K562 (cell line): ENCODE data around the gene ANKS1A. TPM values are rescaled to one million over a fixed set of nuclear protein-coding genes. Genes with fewer than 3 reads are reported as not detected.

Source experiments
- CTBP1 ChIP-seq: fragments of 450-650 bp; IDR thresholded peaks from 2 replicates; pipeline ENCODE4 v1.6.1; 2016; ENCODE audit warnings: borderline replicate concordance
- EP400 ChIP-seq: fragments of 450-650 bp; IDR thresholded peaks from 2 replicates; pipeline ENCODE4 v1.6.1; 2017; ENCODE audit warnings: antibody characterized with exemption, mild to moderate bottlenecking, moderate library complexity
- HDAC1 ChIP-seq, 2 experiments: fragments of 450-650 bp; IDR thresholded peaks; 2 replicates each; pipeline ENCODE4 v1.6.1; 2016 to 2017; ENCODE audit warnings: inconsistent platforms in 1 of 2, mild to moderate bottlenecking in 1 of 2, moderate library complexity in 1 of 2
- KAT7 ChIP-seq: sonication (generic); formaldehyde crosslinking; IDR thresholded peaks from 2 replicates; pipeline ENCODE4 v1.8.0; 2022; ENCODE audit warnings: missing genetic modification reagents, mild to moderate bottlenecking, borderline replicate concordance
- MAFF ChIP-seq: IDR thresholded peaks from 2 replicates; pipeline ENCODE4 v1.6.1; 2012; ENCODE audit warnings: low read length, improper control_type of control experiment
- POLR2G ChIP-seq: fragments of 200-400 bp; formaldehyde crosslinking; IDR thresholded peaks from 2 replicates; pipeline ENCODE4 v1.6.1; 2017; ENCODE audit warnings: low read depth, mild to moderate bottlenecking, antibody characterized with exemption, low read length, moderate library complexity
- RCOR1 ChIP-seq, 2 experiments: IDR thresholded peaks; 2 replicates each; pipeline ENCODE4 v1.6.1; 2012; ENCODE audit warnings: low read depth in 2 of 2, low read length in 2 of 2, borderline replicate concordance in 1 of 2, improper control_type of control experiment in 1 of 2
- THRAP3 ChIP-seq: fragments of 450-650 bp; IDR thresholded peaks from 2 replicates; pipeline ENCODE4 v1.6.1; 2016; ENCODE audit warnings: mild to moderate bottlenecking, inconsistent platforms, borderline replicate concordance
- ZNF282 ChIP-seq: sonication (generic); formaldehyde crosslinking; IDR thresholded peaks from 2 replicates; pipeline ENCODE4 v1.8.1; 2023; ENCODE audit warnings: missing genetic modification reagents
- ZNF3 ChIP-seq: fragments of 250-450 bp; sonication (Bioruptor Pico); IDR thresholded peaks from 2 replicates; pipeline ENCODE4 v1.5.0; 2021; ENCODE audit warnings: mild to moderate bottlenecking, moderate library complexity
- ZNF695 ChIP-seq: fragments of 450-650 bp; formaldehyde crosslinking; IDR thresholded peaks from 2 replicates; pipeline ENCODE4 v1.4.0; 2020; ENCODE audit warnings: mild to moderate bottlenecking, moderate library complexity
- polyA plus RNA-seq, 8 experiments: library from polyadenylated mRNA; depleted of rRNA in 4 of 8; stranded (reverse) in 5 of 8; unstranded in 3 of 8; fragments of >200 nt; fragmentation: Nextera tagmentation in 2 of 8; fragmentation: Illumina TruSeq in 1 of 8; extraction: Ambion mirVana in 2 of 8; extraction: Trizol in 1 of 8; gene quantifications; 2 replicates each; pipeline versions ENCODE4 v1.2.1 to v1.2.3, GENCODE V29; 2011 to 2014; ENCODE audit warnings: inconsistent platforms in 1 of 8, missing spikeins in 1 of 8
- total RNA-seq, 7 experiments: library from RNA; depleted of rRNA in 6 of 7; stranded (reverse); fragments of >200 nt in 6 of 7; fragmentation: Illumina TruSeq in 2 of 7; extraction: Trizol in 2 of 7; gene quantifications; 2 replicates each; pipeline versions ENCODE4 v1.2.1 to v1.2.3, GENCODE V29; 2011 to 2021; ENCODE audit warnings: low replicate concordance in 1 of 7
- TF ChIP-seq, protein P1 (sequence below), 2 experiments: IDR thresholded peaks; 2 replicates each; pipeline ENCODE4 v1.6.1; 2011; ENCODE audit warnings: borderline replicate concordance in 1 of 2, control low read depth in 1 of 2, low read depth in 1 of 2, low read length in 1 of 2, mild to moderate bottlenecking in 1 of 2, mixed read lengths in 1 of 2, moderate library complexity in 1 of 2; ENCODE audit not compliant: insufficient read depth in 1 of 2, insufficient read length in 1 of 2, poor library complexity in 1 of 2, severe bottlenecking in 1 of 2; ENCODE audit errors: extremely low read depth in 1 of 2
- TF ChIP-seq, protein P2 (sequence below): fragments of 450-650 bp; conservative IDR thresholded peaks from 2 replicates; pipeline ENCODE4 v1.6.1; 2016; ENCODE audit warnings: missing genetic modification characterization, low read depth, mild to moderate bottlenecking, missing compliant biosample characterization, moderate library complexity
- TF ChIP-seq, protein P3 (sequence below), 2 experiments: fragments of 450-650 bp in 1 of 2; IDR thresholded peaks; 2 replicates each; pipeline ENCODE4 v1.6.1; 2011 to 2017; ENCODE audit warnings: low read depth in 2 of 2, antibody characterized with exemption in 1 of 2, borderline replicate concordance in 1 of 2, low read length in 1 of 2, mild to moderate bottlenecking in 1 of 2, mixed read lengths in 1 of 2; ENCODE audit not compliant: control insufficient read depth in 1 of 2
- TF ChIP-seq, protein P4 (sequence below): fragments of 250-450 bp; sonication (Bioruptor Pico); IDR thresholded peaks from 2 replicates; pipeline ENCODE4 v1.8.0; 2021; ENCODE audit warnings: borderline replicate concordance, mild to moderate bottlenecking, moderate library complexity; ENCODE audit not compliant: poor library complexity, severe bottlenecking
- TF ChIP-seq, protein P5 (sequence below): sonication (generic); formaldehyde crosslinking; IDR thresholded peaks from 2 replicates; pipeline ENCODE4 v1.8.0; 2022; ENCODE audit warnings: mild to moderate bottlenecking, missing genetic modification reagents

ANKS1A gene
- total and polyA plus RNA-seq, 9 of the 15 experiments (the other 6 are each of a cell fraction or from before 2014, with no cell fraction given), result 1.1 to 13.8 (median 5.3) TPM

DNA sequence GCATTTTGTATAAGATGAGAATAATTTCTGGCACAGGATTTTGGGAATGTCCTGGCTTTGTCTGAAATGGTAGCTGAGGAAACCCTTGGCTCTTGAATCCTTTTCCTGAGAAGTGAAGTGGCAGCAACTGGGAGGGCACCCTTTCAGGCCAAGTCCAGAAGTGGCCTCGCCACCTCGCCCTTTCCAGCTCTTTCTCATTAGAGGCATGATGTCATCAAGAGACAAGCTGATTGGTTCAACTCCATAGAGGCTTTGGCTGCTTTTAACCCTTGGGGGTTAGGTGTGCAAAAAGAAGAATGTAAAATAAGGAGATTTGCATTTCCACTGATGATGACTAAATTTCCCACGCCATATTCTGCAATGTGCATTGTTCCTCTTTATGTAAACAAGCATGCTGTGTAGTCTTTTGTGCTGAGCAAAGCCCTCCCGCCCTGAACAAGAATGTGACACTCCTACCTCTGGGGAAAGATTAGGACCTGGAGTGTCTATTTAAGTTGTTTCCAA, 135.5 kb downstream of the ANKS1A start (continued):
- TF ChIP-seq THRAP3, result no peak
- TF ChIP-seq RCOR1 (IDR thresholded peaks at IDR 0.05; ENCODE audit: borderline replicate concordance in 1 of 2, low read depth in 2 of 2, low read length in 2 of 2), result no peak
- no peak for TF ChIP-seq ZNF3 (CRISPR knock-in tag)
- TF ChIP-seq, protein P1, sequence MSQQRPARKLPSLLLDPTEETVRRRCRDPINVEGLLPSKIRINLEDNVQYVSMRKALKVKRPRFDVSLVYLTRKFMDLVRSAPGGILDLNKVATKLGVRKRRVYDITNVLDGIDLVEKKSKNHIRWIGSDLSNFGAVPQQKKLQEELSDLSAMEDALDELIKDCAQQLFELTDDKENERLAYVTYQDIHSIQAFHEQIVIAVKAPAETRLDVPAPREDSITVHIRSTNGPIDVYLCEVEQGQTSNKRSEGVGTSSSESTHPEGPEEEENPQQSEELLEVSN (IDR thresholded peaks at IDR 0.05; ENCODE audit: borderline replicate concordance in 1 of 2, extremely low read depth in 1 of 2, insufficient read depth in 1 of 2, insufficient read length in 1 of 2, low read depth in 1 of 2, low read length in 1 of 2, poor library complexity in 1 of 2, severe bottlenecking in 1 of 2), result no peak
- no peak for TF ChIP-seq POLR2G
- TF ChIP-seq ZNF282 (CRISPR knock-in tag), result no peak
- TF ChIP-seq MAFF, result no peak
- TF ChIP-seq, protein P2, sequence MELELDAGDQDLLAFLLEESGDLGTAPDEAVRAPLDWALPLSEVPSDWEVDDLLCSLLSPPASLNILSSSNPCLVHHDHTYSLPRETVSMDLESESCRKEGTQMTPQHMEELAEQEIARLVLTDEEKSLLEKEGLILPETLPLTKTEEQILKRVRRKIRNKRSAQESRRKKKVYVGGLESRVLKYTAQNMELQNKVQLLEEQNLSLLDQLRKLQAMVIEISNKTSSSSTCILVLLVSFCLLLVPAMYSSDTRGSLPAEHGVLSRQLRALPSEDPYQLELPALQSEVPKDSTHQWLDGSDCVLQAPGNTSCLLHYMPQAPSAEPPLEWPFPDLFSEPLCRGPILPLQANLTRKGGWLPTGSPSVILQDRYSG (tag), result no peak
- TF ChIP-seq, protein P3, sequence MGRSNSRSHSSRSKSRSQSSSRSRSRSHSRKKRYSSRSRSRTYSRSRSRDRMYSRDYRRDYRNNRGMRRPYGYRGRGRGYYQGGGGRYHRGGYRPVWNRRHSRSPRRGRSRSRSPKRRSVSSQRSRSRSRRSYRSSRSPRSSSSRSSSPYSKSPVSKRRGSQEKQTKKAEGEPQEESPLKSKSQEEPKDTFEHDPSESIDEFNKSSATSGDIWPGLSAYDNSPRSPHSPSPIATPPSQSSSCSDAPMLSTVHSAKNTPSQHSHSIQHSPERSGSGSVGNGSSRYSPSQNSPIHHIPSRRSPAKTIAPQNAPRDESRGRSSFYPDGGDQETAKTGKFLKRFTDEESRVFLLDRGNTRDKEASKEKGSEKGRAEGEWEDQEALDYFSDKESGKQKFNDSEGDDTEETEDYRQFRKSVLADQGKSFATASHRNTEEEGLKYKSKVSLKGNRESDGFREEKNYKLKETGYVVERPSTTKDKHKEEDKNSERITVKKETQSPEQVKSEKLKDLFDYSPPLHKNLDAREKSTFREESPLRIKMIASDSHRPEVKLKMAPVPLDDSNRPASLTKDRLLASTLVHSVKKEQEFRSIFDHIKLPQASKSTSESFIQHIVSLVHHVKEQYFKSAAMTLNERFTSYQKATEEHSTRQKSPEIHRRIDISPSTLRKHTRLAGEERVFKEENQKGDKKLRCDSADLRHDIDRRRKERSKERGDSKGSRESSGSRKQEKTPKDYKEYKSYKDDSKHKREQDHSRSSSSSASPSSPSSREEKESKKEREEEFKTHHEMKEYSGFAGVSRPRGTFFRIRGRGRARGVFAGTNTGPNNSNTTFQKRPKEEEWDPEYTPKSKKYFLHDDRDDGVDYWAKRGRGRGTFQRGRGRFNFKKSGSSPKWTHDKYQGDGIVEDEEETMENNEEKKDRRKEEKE (IDR thresholded peaks at IDR 0.05; ENCODE audit: borderline replicate concordance in 1 of 2, control insufficient read depth in 1 of 2, low read depth in 2 of 2, low read length in 1 of 2), result no peak
- TF ChIP-seq, protein P4, sequence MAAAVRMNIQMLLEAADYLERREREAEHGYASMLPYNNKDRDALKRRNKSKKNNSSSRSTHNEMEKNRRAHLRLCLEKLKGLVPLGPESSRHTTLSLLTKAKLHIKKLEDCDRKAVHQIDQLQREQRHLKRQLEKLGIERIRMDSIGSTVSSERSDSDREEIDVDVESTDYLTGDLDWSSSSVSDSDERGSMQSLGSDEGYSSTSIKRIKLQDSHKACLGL (CRISPR knock-in tag), result no peak
- TF ChIP-seq KAT7 (CRISPR knock-in tag), result no peak
- TF ChIP-seq EP400, result no peak
- TF ChIP-seq, protein P5, sequence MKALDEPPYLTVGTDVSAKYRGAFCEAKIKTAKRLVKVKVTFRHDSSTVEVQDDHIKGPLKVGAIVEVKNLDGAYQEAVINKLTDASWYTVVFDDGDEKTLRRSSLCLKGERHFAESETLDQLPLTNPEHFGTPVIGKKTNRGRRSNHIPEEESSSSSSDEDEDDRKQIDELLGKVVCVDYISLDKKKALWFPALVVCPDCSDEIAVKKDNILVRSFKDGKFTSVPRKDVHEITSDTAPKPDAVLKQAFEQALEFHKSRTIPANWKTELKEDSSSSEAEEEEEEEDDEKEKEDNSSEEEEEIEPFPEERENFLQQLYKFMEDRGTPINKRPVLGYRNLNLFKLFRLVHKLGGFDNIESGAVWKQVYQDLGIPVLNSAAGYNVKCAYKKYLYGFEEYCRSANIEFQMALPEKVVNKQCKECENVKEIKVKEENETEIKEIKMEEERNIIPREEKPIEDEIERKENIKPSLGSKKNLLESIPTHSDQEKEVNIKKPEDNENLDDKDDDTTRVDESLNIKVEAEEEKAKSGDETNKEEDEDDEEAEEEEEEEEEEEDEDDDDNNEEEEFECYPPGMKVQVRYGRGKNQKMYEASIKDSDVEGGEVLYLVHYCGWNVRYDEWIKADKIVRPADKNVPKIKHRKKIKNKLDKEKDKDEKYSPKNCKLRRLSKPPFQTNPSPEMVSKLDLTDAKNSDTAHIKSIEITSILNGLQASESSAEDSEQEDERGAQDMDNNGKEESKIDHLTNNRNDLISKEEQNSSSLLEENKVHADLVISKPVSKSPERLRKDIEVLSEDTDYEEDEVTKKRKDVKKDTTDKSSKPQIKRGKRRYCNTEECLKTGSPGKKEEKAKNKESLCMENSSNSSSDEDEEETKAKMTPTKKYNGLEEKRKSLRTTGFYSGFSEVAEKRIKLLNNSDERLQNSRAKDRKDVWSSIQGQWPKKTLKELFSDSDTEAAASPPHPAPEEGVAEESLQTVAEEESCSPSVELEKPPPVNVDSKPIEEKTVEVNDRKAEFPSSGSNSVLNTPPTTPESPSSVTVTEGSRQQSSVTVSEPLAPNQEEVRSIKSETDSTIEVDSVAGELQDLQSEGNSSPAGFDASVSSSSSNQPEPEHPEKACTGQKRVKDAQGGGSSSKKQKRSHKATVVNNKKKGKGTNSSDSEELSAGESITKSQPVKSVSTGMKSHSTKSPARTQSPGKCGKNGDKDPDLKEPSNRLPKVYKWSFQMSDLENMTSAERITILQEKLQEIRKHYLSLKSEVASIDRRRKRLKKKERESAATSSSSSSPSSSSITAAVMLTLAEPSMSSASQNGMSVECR, result no peak
- TF ChIP-seq ZNF695, result no peak
- no peak for TF ChIP-seq HDAC1 (IDR thresholded peaks at IDR 0.05)
- TF ChIP-seq CTBP1, result 0 out of 2 replicates have a peak, but pooled peaks have one; percentile 12
